PC-9 (cell line): ENCODE results near the gene TBX6.

ENCODE experiments used
- CTCF ChIP-seq: fragments of 200-600 bp; sonication (generic); conservative IDR thresholded peaks from 2 replicates; pipeline ENCODE4 v1.6.1; 2017; ENCODE audit warnings: mixed run types, antibody characterized with exemption, mild to moderate bottlenecking, moderate library complexity
- EZH2 ChIP-seq: fragments of 200-600 bp; sonication (generic); IDR thresholded peaks from 2 replicates; pipeline ENCODE4 v1.8.0; 2017; ENCODE audit warnings: antibody characterized with exemption, low read depth

- TF ChIP-seq CTCF: no peak
- no peak for TF ChIP-seq EZH2
Measured at GRCh38 chr16:30085820-30086219, 5.9 kb downstream of the TBX6 start.
